ENCODE results near the gene CDK15.

The CDK15 gene

GRCh38 chr2:201911372-201911771 lies 105.0 kb downstream of the CDK15 start:
- TF ChIP-seq CTCF (IDR thresholded peaks at IDR 0.05; ENCODE audit: low read length, missing control alignments), result no peak
- DNase-seq (ENCODE audit: low read depth), result no peak
- H3K4me3 ChIP-seq (replicated peaks; ENCODE audit: low read depth, low read length), result no peak overlapping the region

- H3K4me3 ChIP-seq (replicated peaks; ENCODE audit: low read depth, low read length), result no peak overlapping the region
- no peak for DNase-seq (ENCODE audit: low read depth)
- no peak for TF ChIP-seq CTCF (IDR thresholded peaks at IDR 0.05; ENCODE audit: low read length, missing control alignments)
Measured at GRCh38 chr2:201913201-201913600, 106.9 kb downstream of the CDK15 start.

DNA sequence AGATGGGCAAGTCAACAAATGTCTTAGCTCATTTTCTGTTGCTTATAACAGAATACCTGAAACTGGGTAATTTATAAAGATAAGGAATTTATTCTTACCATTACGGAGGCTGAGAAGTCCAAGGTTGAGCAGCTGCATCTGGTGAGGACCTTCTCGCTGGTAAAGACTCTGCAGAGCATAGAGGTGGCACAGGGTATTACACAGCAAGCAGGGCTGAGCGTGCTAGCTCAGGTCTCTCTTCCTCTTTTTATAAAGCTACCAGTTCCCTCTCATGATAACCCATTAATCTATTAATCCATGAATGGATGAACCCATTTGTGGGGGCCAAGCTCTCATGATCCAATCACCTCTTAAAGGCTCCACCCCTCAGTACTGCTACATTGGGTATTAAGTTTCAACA lies 109.1 kb downstream of the CDK15 start:
- no peak for TF ChIP-seq CTCF (IDR thresholded peaks at IDR 0.05; ENCODE audit: low read length, missing control alignments)
- no peak for DNase-seq (ENCODE audit: low read depth)
- H3K4me3 ChIP-seq (replicated peaks; ENCODE audit: low read depth, low read length), result no peak overlapping the region

- no peak for TF ChIP-seq CTCF (IDR thresholded peaks at IDR 0.05; ENCODE audit: low read length, missing control alignments)
- DNase-seq (ENCODE audit: low read depth), result no peak
- H3K4me3 ChIP-seq (replicated peaks; ENCODE audit: low read depth, low read length), result no peak overlapping the region
Measured at GRCh38 chr2:201916565-201916964, 110.2 kb downstream of the CDK15 start.

- TF ChIP-seq CTCF (IDR thresholded peaks at IDR 0.05; ENCODE audit: low read length, missing control alignments), result no peak
- H3K4me3 ChIP-seq (replicated peaks; ENCODE audit: low read depth, low read length), result no peak overlapping the region
- no peak for DNase-seq (ENCODE audit: low read depth)
Measured at GRCh38 chr2:201918616-201919307, 112.4 kb downstream of the CDK15 start.

GRCh38 chr2:201919308-201919634 lies 112.9 kb downstream of the CDK15 start:
- DNase-seq (ENCODE audit: low read depth), result no peak

More at GRCh38 chr2:201919308-201919634, 112.9 kb downstream of the CDK15 start:
- no peak for TF ChIP-seq CTCF (IDR thresholded peaks at IDR 0.05; ENCODE audit: low read length, missing control alignments)
- H3K4me3 ChIP-seq (replicated peaks; ENCODE audit: low read depth, low read length), result no peak overlapping the region
